COLO668 (cell line): ENCODE data around the gene BDKRB2.

Source experiments
- DNase-seq: peaks from one replicate; lab custom pipeline; 2025; ENCODE audit not compliant: unreplicated experiment; lab: John Stamatoyannopoulos, UW

The BDKRB2 gene

DNA sequence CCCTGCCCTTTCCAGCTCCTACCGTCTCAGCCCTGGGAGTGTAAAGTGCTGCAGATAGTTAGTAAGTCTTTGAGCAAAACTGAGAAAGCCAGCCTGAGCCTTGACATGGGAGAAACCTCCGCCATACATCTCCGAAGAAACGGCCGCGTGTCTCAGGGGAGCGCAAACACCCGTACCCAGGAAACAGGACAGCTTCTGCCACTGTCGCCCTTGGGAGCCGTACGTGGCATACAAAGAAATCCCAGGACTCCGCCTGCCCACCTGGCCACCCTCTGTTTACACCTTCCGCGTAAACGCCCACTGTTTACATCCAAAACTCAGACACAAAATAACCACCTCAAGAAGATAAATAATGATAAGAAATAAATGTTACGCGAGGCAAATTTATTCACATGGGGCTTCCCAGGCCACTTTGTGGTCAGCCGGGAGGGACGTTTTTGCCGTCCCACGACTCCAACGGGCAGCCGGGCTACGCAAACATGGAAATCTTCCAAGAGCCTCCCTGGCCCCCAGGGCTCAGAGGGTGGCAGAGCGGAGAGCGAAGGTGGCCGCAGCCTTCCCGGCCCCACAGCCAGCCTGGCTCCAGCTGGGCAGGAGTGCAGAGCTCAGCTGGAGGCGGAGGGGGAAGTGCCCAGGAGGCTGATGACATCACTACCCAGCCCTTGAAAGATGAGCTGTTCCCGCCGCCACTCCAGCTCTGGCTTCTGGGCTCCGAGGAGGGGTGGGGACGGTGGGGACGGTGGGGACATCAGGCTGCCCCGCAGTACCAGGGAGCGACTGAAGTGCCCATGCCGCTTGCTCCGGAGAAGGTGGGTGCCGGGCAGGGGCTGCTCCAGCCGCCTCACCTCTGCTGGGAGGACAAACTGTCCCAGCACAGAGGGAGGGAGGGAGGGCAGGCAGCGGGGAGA, at the start of gene BDKRB2:
Gene BDKRB2 (plus strand): TSS at position 689 of the 908 bp plus-strand sequence. CDS start 32,269 bp downstream, outside the sequence.
- DNase-seq = peak; percentile 95

DNA sequence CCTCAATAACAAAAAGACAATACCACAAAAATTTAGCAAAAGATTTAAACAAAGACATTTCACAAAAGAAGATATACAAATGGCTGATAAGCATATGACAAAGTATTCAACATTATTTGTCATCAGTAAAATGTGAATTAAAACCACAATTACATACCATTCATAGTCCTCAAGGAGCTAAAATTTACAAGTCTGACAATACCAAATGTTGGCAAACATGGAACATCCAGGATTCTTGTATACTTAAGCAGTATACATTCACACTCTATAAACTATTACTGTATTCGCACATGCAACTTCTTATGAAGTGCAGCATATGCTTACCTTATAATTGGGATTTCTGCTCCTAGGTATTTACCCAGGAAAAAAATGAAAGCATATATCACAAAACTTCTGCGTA, 49.7 kb upstream of the BDKRB2 start:
- DNase-seq = no peak

DNA sequence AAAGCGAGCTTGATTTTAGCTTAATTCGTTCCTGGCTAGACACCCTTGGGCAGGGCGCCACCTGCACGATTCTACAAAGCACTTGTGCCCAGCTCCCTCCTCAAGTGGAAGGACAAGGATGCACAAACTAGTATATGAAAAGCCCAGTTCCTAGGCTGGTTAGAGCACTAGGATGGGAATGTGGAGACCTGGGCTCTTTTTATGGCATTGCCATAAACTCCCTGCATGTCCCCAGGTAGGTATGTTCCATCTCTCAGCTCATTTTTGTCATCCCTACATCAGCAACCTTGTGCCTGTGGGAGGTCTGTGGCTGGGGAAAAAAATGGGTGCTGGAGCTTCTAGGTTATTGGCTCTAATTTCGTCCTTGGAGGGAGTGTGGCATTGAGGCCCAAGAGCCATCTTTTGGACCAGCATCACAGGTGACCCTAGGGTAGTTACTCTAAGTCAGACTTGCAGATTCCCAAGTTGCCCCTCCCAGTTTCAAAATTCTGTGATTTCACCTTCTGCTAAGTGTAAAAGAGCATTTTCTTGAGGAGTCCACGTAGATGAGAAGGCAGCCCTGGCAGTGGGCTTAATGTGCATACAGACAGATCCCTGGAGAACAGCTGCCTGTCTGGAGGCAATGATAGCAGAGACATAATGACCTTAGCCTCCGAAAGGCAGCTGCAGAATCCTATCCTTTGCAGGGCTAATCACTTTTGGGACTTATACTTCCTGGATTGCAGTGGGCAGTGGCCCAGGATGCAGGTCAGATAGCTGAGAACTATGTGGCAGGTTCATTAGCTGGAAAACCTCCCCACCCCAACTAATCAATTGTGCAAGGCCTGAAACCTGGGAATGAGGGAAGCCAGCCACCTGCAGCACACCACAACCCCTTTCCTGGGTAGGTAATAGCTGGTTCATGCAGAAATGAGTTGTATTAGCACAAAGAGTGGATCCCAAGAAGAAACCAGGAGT, 47.6 kb upstream of the BDKRB2 start:
- peak; percentile 16 for DNase-seq

DNA sequence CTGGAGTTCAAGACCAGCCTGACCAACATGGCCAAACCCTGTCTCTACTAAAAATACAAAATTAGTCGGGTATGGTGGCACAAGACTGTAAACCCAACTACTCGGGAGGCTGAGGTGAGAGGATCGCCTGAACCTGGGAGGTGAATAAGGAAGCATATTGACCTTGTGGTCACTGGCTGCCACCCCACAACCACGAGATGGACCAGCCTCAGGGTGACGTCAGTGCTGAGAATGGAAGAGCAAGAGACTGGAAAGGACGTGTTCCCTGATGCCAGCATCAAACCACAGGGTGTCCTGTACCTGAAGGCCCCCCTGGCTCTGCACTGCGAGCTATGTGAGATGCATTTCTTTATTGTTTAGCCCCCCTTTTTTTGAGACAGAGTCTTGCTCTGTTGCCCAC, 45.9 kb upstream of the BDKRB2 start:
- no peak for DNase-seq

DNA sequence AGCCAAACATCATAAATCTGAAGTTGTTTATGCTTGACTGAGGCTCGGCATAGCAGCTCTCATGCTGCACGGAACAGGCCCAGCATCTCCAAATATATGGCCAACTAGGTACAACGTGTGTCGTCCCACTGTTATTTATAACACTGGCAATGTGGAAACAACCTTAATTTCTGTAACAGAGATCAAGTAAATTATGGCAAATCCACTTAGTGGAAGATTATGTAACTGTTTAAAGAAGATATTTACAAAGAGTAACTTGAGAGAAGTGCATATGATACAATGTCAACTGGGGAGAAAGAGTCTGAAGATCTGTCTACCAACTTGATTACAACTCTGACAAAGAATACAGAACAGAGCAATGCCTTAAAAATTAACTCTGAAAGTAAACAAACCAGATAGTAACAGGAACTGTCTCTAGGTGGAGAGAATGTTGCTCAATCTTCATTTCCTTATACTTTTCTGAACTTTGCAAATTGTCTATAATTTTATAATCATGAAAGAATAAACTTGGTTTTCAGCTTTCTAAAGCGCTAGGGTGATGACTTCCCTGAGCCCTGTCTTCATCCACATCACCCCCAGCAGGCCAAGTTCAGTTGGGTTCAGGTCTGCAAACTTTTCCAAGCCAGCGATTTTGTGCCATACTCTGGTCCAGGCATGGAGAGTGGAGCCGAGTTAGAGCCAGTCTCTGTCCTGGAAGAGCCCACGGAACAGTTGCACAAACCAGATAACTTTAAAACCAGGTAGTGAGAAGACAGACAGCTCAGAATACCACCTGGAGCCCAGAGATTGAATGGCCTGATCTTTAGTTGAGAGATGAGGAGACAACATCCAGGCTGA, 44.3 kb upstream of the BDKRB2 start:
- no peak for DNase-seq

DNA sequence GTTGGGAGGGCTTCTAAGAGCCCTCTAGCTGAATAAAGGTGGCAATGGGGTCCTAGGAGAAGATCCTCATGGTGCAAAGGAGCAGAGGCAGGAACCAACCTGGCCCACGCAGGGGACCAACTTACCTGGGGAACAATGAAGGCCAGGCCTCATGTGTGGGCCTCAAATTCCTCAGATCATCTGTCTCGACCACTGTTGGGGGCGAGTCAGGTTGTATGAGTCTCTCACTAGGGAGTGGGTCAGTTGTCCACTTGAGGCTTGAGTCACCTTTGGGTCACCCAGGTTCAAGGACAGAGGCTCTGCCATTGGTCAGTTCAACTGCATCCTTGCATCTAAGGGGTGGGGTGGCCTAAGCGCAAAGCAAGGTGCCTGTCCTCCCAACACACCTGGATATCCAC, 43.7 kb upstream of the BDKRB2 start:
- DNase-seq = no peak

DNA sequence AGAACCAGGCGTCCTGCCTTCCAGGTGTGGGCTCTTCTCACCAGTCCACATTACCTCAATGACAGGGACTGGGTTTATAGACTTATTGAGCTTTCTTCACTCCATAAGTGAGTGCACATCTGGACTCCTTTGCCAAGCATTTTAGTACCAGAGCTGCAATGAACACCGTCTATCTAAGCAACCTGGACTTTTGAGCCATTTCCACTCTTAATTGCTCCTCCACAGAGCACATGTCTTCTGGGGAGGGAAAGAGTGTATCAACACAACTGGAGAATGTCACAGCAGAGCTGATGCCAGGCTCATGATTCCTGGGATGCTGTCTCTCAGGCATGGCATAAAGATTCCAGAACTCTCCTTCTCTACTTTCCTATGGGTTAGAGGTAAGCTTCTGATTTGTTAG, 43.0 kb upstream of the BDKRB2 start:
- no peak for DNase-seq

DNA sequence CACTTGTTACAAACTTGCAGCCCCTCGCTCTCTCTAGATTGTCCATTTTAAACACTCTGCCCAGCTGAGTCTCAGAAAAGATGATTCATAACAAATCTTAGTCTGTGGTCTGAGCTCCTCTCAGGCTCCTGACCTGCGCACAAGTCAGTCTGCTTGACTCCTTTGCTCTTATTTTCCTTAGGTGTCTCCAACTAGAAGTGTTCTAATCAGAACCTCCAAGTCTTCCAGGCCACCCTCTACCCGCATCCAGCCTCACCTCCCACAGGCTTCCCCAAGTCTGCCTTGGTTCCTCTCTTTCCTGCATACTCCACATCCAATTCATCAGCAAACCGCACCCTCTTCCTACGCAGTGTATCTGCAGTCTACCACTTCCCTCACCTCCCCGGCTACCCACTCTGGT, 42.4 kb upstream of the BDKRB2 start:
- no peak for DNase-seq

DNA sequence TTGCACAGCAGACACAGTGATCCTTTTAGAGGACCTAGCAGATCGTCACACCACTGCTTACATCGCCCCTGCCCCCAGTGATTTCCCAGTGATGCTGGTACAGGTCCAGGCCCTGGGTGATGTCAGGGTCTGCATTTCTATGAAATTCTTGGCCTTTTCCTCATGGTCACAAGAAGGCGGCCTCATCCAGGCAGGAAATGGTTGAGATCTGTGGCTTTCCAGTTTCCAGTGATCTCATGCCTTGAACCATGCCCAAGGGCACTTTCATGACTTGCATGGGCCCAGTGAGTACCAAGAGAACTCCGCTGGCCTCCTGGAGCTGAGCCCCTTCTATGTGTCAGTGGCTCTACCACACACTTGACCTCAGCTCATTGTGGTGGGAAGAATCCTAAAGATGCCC, 41.9 kb upstream of the BDKRB2 start:
- no peak for DNase-seq

DNA sequence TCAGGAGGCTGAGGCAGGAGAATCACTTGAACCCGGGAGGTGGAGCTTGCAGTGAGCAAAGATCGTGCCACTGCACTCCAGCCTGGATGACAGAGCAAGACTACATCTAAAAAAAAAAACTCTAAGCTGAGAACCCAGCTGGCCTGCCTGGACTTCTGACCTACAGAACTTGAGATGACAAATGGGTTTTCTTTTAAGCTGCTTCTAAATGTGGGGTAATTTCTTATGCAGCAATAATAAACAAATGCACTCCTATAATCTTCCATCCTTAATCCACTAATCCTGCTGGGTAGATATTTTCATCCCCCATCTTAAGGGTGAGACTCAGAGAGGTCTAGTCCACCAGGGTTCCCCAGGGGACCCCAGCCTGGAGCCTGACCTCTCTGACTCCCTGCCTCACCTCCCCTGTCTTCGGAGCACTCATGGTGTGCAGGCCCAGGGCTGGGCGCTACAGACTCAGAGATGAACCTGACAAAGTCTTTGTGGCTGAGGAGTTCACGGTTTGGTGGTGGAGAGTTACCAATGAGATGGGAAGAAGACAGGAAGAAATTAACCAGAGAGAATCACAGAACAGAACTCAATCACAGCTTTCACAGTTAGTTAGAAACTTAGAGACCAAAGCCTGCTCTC, 39.7 kb upstream of the BDKRB2 start:
- no peak for DNase-seq

DNA sequence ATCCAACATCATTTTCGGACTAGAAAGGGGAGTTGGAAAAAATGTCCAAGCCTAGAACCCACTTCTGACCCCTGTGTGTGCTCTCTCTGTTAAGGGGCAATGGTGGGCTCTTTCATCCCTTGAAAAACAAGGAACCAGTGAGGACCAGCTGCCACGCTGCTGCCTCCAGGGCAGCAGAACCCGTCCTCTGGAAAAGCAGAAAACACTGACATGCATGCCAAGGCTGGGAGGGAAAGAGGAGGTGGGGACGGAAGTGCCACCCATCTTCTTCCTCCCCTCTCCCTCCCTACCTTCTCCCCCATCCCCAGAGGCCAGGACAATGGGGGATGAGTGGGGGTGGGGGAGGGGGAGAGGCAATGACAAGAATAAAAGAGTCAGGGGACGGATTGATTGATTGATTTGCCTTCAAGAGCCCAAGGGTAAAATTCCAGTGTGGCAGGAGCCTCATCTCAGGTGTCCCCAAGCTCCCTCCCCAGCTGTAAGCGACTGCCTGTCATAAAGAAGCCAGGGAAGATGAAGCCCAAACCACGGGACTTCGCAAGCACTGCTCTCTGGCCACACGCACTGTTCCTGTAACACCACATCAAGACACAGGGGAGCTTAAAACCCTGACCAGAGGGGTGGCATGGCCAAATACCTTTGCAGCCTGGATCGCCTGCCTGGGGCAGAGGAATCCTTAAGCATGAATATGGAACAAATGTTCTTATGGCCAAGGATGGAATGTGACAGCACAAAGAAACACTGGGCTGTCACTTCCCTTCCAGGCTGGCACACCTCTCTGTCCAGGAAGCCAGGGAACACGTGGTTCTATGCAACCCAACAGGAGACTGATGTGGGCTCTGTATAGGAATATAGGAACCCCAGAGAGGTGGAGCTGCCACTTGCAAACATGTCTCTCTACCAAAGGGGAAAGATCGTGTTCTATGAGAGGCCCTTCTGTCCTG, 38.9 kb upstream of the BDKRB2 start:
- DNase-seq = no peak

DNA sequence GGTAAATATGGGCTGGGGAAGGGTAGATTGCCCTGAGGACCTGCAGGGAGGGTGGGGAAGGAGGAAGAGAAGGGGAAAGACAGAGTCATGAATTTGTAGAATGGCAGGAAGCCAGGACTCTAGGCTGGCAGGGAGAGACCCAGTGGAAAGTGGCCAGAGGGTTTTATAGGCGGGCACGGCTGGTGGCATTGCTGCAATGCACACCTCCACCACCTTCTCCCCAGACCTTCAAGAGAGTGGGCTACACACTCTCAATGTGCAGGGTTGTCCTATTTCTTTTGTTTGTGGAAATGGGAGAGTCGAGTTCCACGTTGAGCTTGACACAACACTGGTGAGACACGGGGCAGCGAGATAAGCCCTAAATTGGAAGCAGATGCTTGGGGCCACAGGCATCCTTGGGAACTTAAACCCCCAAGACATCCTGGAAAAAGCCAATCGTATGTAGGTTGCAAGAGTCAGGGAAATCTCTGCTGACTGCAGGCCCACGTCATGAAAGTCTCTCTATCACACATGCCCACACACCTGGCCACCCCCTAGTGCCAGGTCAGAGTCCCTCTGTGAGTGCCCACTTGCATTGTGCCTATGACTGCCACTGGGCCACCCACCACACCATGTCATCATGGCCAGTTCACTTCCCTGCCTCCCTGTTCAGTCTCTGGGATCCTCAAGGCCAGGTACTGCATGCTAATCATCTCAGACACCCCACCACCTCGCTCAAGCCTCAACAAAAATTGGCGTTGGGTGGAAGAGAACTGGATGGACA, 38.0 kb upstream of the BDKRB2 start:
- DNase-seq = no peak

DNA sequence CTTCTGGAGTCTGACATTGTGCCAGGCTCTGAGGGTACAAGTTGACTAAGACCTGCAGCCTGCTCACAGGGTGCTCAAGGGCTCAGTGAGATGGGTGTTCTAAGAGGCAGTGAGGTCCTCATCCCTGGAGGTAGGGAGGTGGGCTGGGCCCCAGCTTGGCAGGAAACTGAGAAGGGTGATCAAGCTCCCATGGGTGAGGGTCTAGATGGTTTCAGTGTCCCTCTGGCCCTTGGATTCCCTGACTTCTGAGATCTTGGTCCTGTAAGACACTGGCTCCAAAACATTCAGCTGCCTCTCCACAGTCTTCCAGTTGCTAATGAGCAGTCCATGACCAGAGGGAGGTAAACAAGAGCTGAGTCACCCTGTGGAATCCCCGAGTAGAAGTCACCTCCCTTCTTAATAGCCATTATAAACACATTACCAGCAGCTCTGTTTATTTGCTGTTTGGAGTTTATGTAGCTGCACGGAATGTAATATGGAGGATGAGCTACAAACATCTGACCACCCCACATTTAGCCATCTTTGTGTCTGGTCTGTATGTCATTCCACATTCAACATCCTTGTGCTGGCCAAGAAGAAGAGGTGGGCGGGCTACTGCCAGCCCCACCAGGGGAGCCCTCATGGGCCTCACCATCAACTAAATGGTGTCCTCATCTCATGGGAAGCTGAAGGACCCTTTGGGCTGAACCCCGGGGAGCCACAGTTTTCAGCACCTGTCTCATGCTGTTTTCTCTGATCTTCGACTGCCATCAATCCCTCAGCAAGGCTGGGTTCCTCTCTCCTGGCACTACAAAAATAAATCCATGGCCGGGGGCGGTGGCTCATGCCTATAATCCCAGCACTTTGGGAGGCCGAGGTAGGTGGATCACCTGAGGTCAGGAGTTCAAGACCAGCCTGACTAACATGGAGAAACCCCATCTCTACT, 37.2 kb upstream of the BDKRB2 start:
- peak; percentile 60 for DNase-seq

DNA sequence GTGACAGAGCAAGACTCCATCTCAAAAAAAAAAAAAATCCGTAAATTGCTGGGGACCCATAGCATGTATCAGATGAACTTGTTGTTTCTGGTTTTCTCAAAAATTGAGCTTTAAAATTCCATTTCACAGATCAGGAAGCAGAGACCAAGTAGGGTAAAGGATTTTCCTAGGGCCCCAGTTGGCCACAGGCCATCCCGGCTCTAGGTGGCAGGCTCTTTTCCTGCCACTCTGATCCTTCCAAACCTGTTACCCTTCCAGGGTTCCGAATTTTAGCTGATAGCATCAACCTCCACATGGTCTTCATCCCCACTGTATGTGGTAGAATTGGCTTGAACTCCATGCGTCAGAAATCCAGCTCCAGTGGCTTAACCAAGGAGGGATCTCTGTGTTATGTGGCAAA, 36.1 kb upstream of the BDKRB2 start:
- no peak for DNase-seq

DNA sequence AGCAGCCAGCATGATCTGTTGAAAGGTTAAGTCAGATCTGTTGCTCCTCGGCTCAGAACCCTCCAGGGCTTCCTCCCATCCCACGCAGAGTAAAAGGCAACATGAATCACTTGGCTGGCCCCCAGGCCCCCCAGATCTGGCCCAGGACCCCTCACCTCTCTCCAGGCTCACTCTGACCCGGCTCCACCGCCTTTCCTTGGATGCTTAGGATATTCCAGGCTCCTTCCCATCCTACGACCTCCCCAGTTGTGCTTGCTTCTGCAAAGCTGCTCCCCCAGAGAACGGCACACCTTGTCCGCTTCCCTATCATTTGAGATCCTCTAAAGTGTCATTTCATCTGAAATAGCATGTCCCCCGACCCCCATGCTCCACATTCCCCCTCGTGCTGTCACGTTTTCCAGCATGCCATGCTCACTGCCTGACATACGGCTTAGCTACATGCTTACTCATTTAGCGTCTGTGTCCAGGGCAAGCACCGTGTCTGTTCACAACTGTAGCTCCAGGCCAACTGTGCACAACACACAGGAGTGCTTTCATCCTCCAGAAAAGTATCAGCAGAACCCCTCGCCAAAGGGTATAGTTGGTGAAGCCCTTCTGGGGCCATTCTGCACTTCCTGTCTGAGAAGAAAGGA, 33.6 kb upstream of the BDKRB2 start:
- DNase-seq = no peak

DNA sequence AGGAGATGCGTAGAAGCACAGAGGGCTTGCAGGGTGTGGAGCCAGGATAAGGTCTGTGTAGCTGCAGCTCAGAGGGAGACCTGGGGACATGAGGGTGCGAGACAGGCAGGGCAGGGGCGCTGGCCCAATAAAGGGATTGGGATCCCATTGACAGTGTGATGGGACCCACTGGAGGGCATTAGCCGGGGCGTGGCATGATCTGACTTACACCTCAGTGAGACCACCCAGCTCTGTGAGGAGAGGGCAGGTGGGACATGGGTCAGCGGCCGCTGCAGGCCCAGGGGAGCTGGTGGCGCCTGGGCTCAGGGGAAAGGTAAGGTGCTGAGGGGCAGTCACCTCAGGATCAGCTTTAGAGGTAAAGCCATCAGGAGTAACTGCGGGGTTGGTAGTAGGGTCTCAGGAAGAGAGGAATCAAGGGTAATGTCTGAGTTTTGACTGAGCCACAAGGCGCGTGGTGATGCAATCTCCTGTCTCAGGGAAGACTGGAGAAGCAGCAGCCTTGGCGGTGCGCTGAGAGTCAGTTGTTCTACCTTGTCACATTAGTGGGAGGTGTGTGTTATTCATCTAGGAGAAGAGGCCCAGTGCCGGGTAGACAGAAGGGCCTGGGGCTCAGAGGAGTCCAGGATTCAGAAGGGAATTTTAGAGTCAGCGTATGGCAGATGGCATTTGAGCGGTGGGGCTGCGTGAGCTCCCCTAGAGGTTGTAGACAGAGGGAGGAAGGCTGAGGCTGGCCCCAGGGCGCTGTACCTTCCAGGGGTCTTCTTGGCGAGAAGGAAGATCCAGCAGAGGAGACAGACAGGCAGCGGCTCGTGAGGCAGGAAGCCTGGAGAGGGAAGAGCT, 30.8 kb upstream of the BDKRB2 start:
- no peak for DNase-seq
